ENCODE results near the gene RNF115. TPM values are rescaled to one million over a fixed set of nuclear protein-coding genes. Genes with fewer than 3 reads are reported as not detected.
A peak's percentile ranks its signal among the peaks of the same experiment; 100 is the strongest.

RNF115 gene
- total RNA-seq, 3 donors from 2014 or later (not counting 1 experiment from before 2014, with no cell fraction given), result 26.7 to 31.8 (median 30.8) TPM

DNA sequence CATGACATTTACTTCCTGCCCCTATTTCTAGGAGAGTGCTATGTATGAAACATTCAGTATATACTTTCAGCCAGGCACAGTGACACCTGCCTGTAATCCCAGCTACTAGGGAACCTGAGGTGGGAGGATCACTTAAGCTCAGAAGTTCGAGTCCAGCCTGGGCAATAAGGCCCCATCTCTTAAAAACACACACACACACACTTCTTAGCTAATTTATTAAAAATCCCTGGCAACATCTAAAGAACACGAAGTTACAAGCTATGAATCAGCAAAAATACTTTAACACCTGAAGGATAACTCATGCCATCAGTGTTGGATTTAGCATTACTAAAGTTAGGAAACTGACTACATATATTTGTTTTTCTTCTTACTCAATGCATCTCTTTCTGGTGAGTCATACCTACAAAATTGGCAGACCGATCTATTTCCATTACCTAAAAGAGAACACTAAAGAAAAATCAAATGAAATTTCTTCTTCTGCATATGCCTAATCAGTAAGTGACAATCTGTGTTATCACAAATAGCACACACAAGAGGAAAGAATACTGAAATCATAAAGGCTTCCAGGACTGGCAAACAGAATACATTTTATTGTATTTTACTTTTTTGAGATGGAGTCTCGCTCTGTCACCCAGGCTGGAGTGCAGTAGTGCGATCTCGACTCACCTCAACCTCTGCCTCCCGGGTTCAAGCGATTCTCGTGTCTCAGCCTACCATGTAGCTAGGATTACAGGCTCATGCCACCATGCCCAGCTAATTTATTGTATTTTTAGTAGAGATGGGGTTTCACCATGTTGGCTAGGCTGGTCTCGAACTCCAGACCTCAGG lies 41.4 kb downstream of the RNF115 start:
- H3K9me3 Mint-ChIP-seq, result no peaks in the 10 kb centered on the region
- Histone ChIP-seq H3K4me1 (ENCODE audit: control insufficient read depth, insufficient read depth, low read length) (no peaks in the 10 kb centered on the region), H3K36me3 (ENCODE audit: control insufficient read depth, insufficient read depth, low read length) (peaks cover 22% of the 10 kb centered on the region), H3K27me3 (ENCODE audit: control insufficient read depth, insufficient read depth, low read length) (no peaks in the 10 kb centered on the region), H3K9me3 (ENCODE audit: control insufficient read depth, insufficient read depth, low read length) (no peaks in the 10 kb centered on the region), H3K4me3 (ENCODE audit: low read length) (no peak overlapping the region), H3K27ac (ENCODE audit: low read length) (no peak overlapping the region)
- H3K27me3 Mint-ChIP-seq (ENCODE audit: low read depth in 2 of 2), result no peaks in the 10 kb centered on the region
- H3K27ac Mint-ChIP-seq, result peak overlapping the region in 1 of 2 donors; percentile 32
- intact Hi-C loops (cut with micrococcal nuclease), result no loop called here
- peaks cover 18 to 41% of the 10 kb centered on the region in 2 donors for H3K4me1 Mint-ChIP-seq
- ATAC-seq (no peak), DNase-seq (no peak)
- WGBS (ENCODE audit: insufficient coverage), result 99% methylated on average over 10 of the region's 10 CpGs
- no peaks in the 10 kb centered on the region for H3K36me3 Mint-ChIP-seq
- H3K4me3 Mint-ChIP-seq, result no peak overlapping the region
- TF ChIP-seq CTCF (IDR thresholded peaks at IDR 0.05), result no peak

- no peak for TF ChIP-seq CTCF (IDR thresholded peaks at IDR 0.05)
- H3K36me3 Mint-ChIP-seq, result no peaks in the 10 kb centered on the region
- peaks cover 12 to 36% of the 10 kb centered on the region in 2 donors for H3K4me1 Mint-ChIP-seq
- Histone ChIP-seq H3K27ac (ENCODE audit: low read length) (no peak overlapping the region), H3K9me3 (ENCODE audit: control insufficient read depth, insufficient read depth, low read length) (no peaks in the 10 kb centered on the region), H3K27me3 (ENCODE audit: control insufficient read depth, insufficient read depth, low read length) (no peaks in the 10 kb centered on the region), H3K4me1 (ENCODE audit: control insufficient read depth, insufficient read depth, low read length) (no peaks in the 10 kb centered on the region), H3K36me3 (ENCODE audit: control insufficient read depth, insufficient read depth, low read length) (peaks cover 11% of the 10 kb centered on the region), H3K4me3 (ENCODE audit: low read length) (no peak overlapping the region)
- H3K9me3 Mint-ChIP-seq, result no peaks in the 10 kb centered on the region
- no peak overlapping the region for H3K27ac Mint-ChIP-seq
- WGBS (ENCODE audit: insufficient coverage), result no CpG with 5 or more reads among the region's 1 CpG
- no peaks in the 10 kb centered on the region for H3K27me3 Mint-ChIP-seq (ENCODE audit: low read depth in 2 of 2)
- intact Hi-C loops (cut with micrococcal nuclease), result no loop called here
- ATAC-seq (no peak), DNase-seq (no peak)
- H3K4me3 Mint-ChIP-seq, result no peak overlapping the region
Observed at GRCh38 chr1:145778146-145778540, 45.8 kb downstream of the RNF115 start.

DNA sequence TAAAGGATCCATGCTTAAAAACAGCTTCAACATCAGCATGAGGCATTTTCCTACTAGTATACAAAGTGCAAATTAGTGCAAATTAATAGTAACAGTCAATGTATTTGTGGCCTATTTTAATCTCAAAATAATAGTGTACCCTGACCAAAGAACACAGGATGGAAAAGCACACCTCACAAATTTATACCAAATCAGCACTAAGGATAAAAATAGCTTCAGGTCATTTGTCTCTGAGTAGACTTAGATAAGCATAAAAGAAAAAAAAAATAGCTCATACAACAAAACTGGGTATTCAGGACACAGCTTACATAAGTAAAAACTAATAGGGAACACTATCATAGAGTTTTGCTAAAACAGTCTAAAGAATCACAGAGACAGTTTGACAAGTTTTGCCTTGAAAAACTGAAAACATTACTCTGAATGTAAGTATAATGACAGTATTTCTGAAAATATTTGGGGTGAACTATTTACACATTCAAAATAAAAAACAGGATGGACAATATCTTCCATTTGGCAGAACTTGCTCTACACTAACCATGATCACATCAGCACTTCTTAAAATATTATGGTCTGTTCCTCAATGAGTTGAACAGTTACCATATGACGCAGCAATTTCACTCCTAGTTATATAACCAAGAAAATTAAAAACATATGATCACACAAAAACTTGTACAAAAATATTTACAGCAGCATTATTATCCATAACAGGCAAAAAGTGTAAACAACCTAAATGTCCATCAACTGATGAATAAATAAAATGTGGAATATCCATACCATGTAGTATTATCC lies 46.3 kb downstream of the RNF115 start:
- H3K9me3 Mint-ChIP-seq, result no peaks in the 10 kb centered on the region
- no peaks in the 10 kb centered on the region for H3K36me3 Mint-ChIP-seq
- no peaks in the 10 kb centered on the region for H3K27me3 Mint-ChIP-seq (ENCODE audit: low read depth in 2 of 2)
- no peak overlapping the region for H3K4me3 Mint-ChIP-seq
- DNase-seq, result no peak
- Histone ChIP-seq H3K36me3 (ENCODE audit: control insufficient read depth, insufficient read depth, low read length) (peaks cover 9% of the 10 kb centered on the region), H3K27ac (ENCODE audit: low read length) (no peak overlapping the region), H3K9me3 (ENCODE audit: control insufficient read depth, insufficient read depth, low read length) (no peaks in the 10 kb centered on the region), H3K4me1 (ENCODE audit: control insufficient read depth, insufficient read depth, low read length) (no peaks in the 10 kb centered on the region), H3K4me3 (ENCODE audit: low read length) (no peak overlapping the region), H3K27me3 (ENCODE audit: control insufficient read depth, insufficient read depth, low read length) (no peaks in the 10 kb centered on the region)
- WGBS (ENCODE audit: insufficient coverage), result 88% methylated on average over 1 of the region's 1 CpG
- peaks cover 14 to 42% of the 10 kb centered on the region in 2 donors for H3K4me1 Mint-ChIP-seq
- intact Hi-C loops (cut with micrococcal nuclease), result no loop called here
- ATAC-seq, result no peak
- TF ChIP-seq CTCF (IDR thresholded peaks at IDR 0.05), result no peak
- no peak overlapping the region for H3K27ac Mint-ChIP-seq
